Glutamatergic neuron (in vitro differentiated cells): ENCODE results near the gene STXBP5. TPM values are rescaled to one million over a fixed set of nuclear protein-coding genes. Genes with fewer than 3 reads are reported as not detected.

Source experiments
- DNase-seq: peaks from one replicate; pipeline ENCODE4 v3.0.0; 2022
- H3K27ac Mint-ChIP-seq: one replicate; pipeline ENCODE4 v1.8.0; 2020; ENCODE audit warnings: mild to moderate bottlenecking, mixed read lengths, inconsistent platforms; ENCODE audit not compliant: unreplicated experiment
- H3K27me3 Mint-ChIP-seq: one replicate; pipeline ENCODE4 v1.8.0; 2020; ENCODE audit warnings: mild to moderate bottlenecking, moderate library complexity, mixed read lengths, inconsistent platforms; ENCODE audit not compliant: unreplicated experiment
- H3K36me3 Mint-ChIP-seq: one replicate; pipeline ENCODE4 v1.8.0; 2020; ENCODE audit warnings: mild to moderate bottlenecking, mixed read lengths, inconsistent platforms; ENCODE audit not compliant: unreplicated experiment
- H3K4me1 Mint-ChIP-seq: one replicate; pipeline ENCODE4 v1.8.0; 2020; ENCODE audit warnings: mild to moderate bottlenecking, low read depth, mixed read lengths, inconsistent platforms; ENCODE audit not compliant: unreplicated experiment
- H3K4me3 Mint-ChIP-seq: one replicate; pipeline ENCODE4 v1.8.0; 2020; ENCODE audit warnings: mild to moderate bottlenecking, mixed read lengths, inconsistent platforms; ENCODE audit not compliant: unreplicated experiment
- H3K9me3 Mint-ChIP-seq: one replicate; pipeline ENCODE4 v1.8.0; 2020; ENCODE audit warnings: mild to moderate bottlenecking, moderate library complexity, mixed read lengths, inconsistent platforms; ENCODE audit not compliant: unreplicated experiment
- CTCF ChIP-seq: fragments of 200-600 bp; sonication (generic); IDR thresholded peaks from one replicate; pipeline ENCODE4 v1.5.0; 2021; ENCODE audit not compliant: partially characterized antibody, unreplicated experiment
- total RNA-seq: library from RNA; stranded (reverse); fragmentation: NEBNext Ultra II Directional; extraction: Animal tissue kit (Norgen Biotek cat#: 25700); gene quantifications from one replicate; pipeline ENCODE4 v1.2.1, GENCODE V29; 2021; ENCODE audit not compliant: unreplicated experiment

Gene STXBP5
- total RNA-seq, 1 donor from 2014 or later = 14.6 TPM

GRCh38 chr6:147260091-147260490 lies 55.9 kb downstream of the STXBP5 start:
- Mint-ChIP-seq H3K27ac (no peak overlapping the region), H3K4me1 (no peaks in the 10 kb centered on the region), H3K4me3 (no peak overlapping the region), H3K36me3 (no peaks in the 10 kb centered on the region), H3K27me3 (no peaks in the 10 kb centered on the region), H3K9me3 (no peaks in the 10 kb centered on the region)
- no peak for DNase-seq
- TF ChIP-seq CTCF = no peak

- Mint-ChIP-seq H3K36me3 (no peaks in the 10 kb centered on the region), H3K27me3 (no peaks in the 10 kb centered on the region), H3K4me1 (no peaks in the 10 kb centered on the region), H3K27ac (no peak overlapping the region), H3K9me3 (no peaks in the 10 kb centered on the region), H3K4me3 (no peak overlapping the region)
- no peak for TF ChIP-seq CTCF
- no peak for DNase-seq
Measured at GRCh38 chr6:147262946-147263345, 58.7 kb downstream of the STXBP5 start.

GRCh38 chr6:147266821-147267220 lies 62.6 kb downstream of the STXBP5 start:
- Mint-ChIP-seq H3K27ac (no peak overlapping the region), H3K36me3 (no peaks in the 10 kb centered on the region), H3K27me3 (no peaks in the 10 kb centered on the region), H3K4me1 (no peaks in the 10 kb centered on the region), H3K4me3 (no peak overlapping the region), H3K9me3 (peaks cover 1% of the 10 kb centered on the region)
- no peak for TF ChIP-seq CTCF
- DNase-seq = no peak

GRCh38 chr6:147267658-147268057 lies 63.4 kb downstream of the STXBP5 start:
- H3K27ac Mint-ChIP-seq = no peak overlapping the region
- H3K4me1 Mint-ChIP-seq = no peaks in the 10 kb centered on the region
- no peak for DNase-seq
- TF ChIP-seq CTCF = no peak
- H3K36me3 Mint-ChIP-seq = no peaks in the 10 kb centered on the region
- no peak overlapping the region for H3K4me3 Mint-ChIP-seq
- peaks cover 1% of the 10 kb centered on the region for H3K9me3 Mint-ChIP-seq
- no peaks in the 10 kb centered on the region for H3K27me3 Mint-ChIP-seq

- H3K4me1 Mint-ChIP-seq = no peaks in the 10 kb centered on the region
- H3K36me3 Mint-ChIP-seq = no peaks in the 10 kb centered on the region
- DNase-seq = no peak
- no peak overlapping the region for H3K4me3 Mint-ChIP-seq
- no peak for TF ChIP-seq CTCF
- H3K27ac Mint-ChIP-seq = no peak overlapping the region
- peaks cover 1% of the 10 kb centered on the region for H3K9me3 Mint-ChIP-seq
- H3K27me3 Mint-ChIP-seq = no peaks in the 10 kb centered on the region
Measured at GRCh38 chr6:147268254-147268653, 64.0 kb downstream of the STXBP5 start.
